ENCODE data around the gene STAM2.
A peak's percentile ranks its signal among the peaks of the same experiment; 100 is the strongest.
"Not testable (repeated sequence)": the region's sequence is repeated elsewhere in the genome, so short reads cannot be mapped to it uniquely, and the experiment has no call there.

The STAM2 gene

GRCh38 chr2:152171718-152172117, 3.8 kb downstream of the STAM2 start:
- no peak for DNase-seq

GRCh38 chr2:152169158-152169557, 6.4 kb downstream of the STAM2 start:
- not testable (repeated sequence) for DNase-seq

- DNase-seq, result not testable (repeated sequence)
Measured at GRCh38 chr2:152167470-152167869, 8.1 kb downstream of the STAM2 start.

GRCh38 chr2:152167065-152167464, 8.5 kb downstream of the STAM2 start:
- DNase-seq, result no peak

GRCh38 chr2:152166633-152167032, 8.9 kb downstream of the STAM2 start:
- no peak for DNase-seq

GRCh38 chr2:152165780-152166179, 9.8 kb downstream of the STAM2 start:
- DNase-seq, result no peak

GRCh38 chr2:152165306-152165705, 10.3 kb downstream of the STAM2 start:
- no peak for DNase-seq

- not testable (repeated sequence) for DNase-seq
Measured at GRCh38 chr2:152163669-152164068, 11.9 kb downstream of the STAM2 start.

GRCh38 chr2:152162141-152162540, 13.4 kb downstream of the STAM2 start:
- no peak for DNase-seq

- DNase-seq, result peak; percentile 36
Measured at GRCh38 chr2:152161598-152161997, 14.0 kb downstream of the STAM2 start.

- not testable (repeated sequence) for DNase-seq
Measured at GRCh38 chr2:152160378-152160777, 15.2 kb downstream of the STAM2 start.

GRCh38 chr2:152157253-152157652, 18.3 kb downstream of the STAM2 start:
- DNase-seq, result no peak

- DNase-seq, result no peak
Measured at GRCh38 chr2:152155209-152155608, 20.4 kb downstream of the STAM2 start.

- no peak for DNase-seq
Measured at GRCh38 chr2:152154462-152154861, 21.1 kb downstream of the STAM2 start.

GRCh38 chr2:152134488-152135280, 40.9 kb downstream of the STAM2 start:
- DNase-seq, result no peak

- DNase-seq, result no peak
Measured at GRCh38 chr2:152132306-152132705, 43.3 kb downstream of the STAM2 start.

GRCh38 chr2:152127628-152128027, 47.9 kb downstream of the STAM2 start:
- no peak for DNase-seq

GRCh38 chr2:152126664-152127063, 48.9 kb downstream of the STAM2 start:
- DNase-seq, result no peak

- DNase-seq, result no peak
Measured at GRCh38 chr2:152122161-152122560, 53.4 kb downstream of the STAM2 start.

GRCh38 chr2:152120430-152120829, 55.1 kb downstream of the STAM2 start:
- no peak for DNase-seq

GRCh38 chr2:152115952-152116351, 59.6 kb downstream of the STAM2 start:
- DNase-seq, result no peak

GRCh38 chr2:152114366-152114765, 61.2 kb downstream of the STAM2 start:
- no peak for DNase-seq

GRCh38 chr2:152107140-152107539, 68.4 kb downstream of the STAM2 start:
- not testable (repeated sequence) for DNase-seq

- DNase-seq, result no peak
Measured at GRCh38 chr2:152106464-152106863, 69.1 kb downstream of the STAM2 start.

- DNase-seq, result no peak
Measured at GRCh38 chr2:152103271-152103670, 72.3 kb downstream of the STAM2 start.

Measured in NCI-H1048 (cell line).